Keratinocyte (primary cell): ENCODE measurements around the gene STKLD1. TPM values are rescaled to one million over a fixed set of nuclear protein-coding genes. Genes with fewer than 3 reads are reported as not detected.

Source experiments
- DNase-seq: peaks from one replicate; pipeline ENCODE4 v3.0.0-alpha.2; 2011; ENCODE audit warnings: low read depth, missing footprints, low spot score
- FAIRE-seq: peaks from 2 replicates; lab custom pipeline; 2011; peaks lifted over from hg19 to GRCh38; lab: Jason Lieb, UNC
- H2AFZ ChIP-seq: 2 replicates; pipeline ENCODE4 v1.6.0; 2012; ENCODE audit warnings: low read length, control low read depth, inconsistent platforms; ENCODE audit not compliant: control insufficient read depth
- H3K27ac ChIP-seq: 2 replicates; pipeline ENCODE4 v1.5.1; 2011; ENCODE audit warnings: low read length; ENCODE audit not compliant: control insufficient read depth, insufficient read depth
- H3K27me3 ChIP-seq: 3 replicates; pipeline ENCODE4 v1.6.0; 2011; ENCODE audit warnings: low read length; ENCODE audit not compliant: control insufficient read depth, insufficient read depth; ENCODE audit errors: extremely low read depth
- H3K36me3 ChIP-seq, 2 experiments: 2 replicates in 1 of 2; 3 replicates in 1 of 2; pipeline ENCODE4 v1.5.1; 2011; ENCODE audit warnings: low read length in 2 of 2, mild to moderate bottlenecking in 1 of 2; ENCODE audit not compliant: control insufficient read depth in 2 of 2, insufficient read depth in 2 of 2; ENCODE audit errors: extremely low read depth in 1 of 2
- H3K4me1 ChIP-seq: 3 replicates; pipeline ENCODE4 v1.5.1; 2011; ENCODE audit warnings: low read length; ENCODE audit not compliant: control insufficient read depth, insufficient read depth; ENCODE audit errors: extremely low read depth
- H3K4me2 ChIP-seq: 3 replicates; pipeline ENCODE4 v1.6.0; 2011; ENCODE audit warnings: low read depth, low read length; ENCODE audit not compliant: control insufficient read depth, insufficient read depth; ENCODE audit errors: extremely low read depth
- H3K4me3 ChIP-seq, 3 experiments: fragments of 200-600 bp in 1 of 3; sonication (generic) in 1 of 3; 2 replicates in 2 of 3; 3 replicates in 1 of 3; pipeline ENCODE4 v1.5.1; 2011 to 2016; ENCODE audit warnings: low read length in 3 of 3, mild to moderate bottlenecking in 3 of 3, control low read depth in 2 of 3, inconsistent platforms in 1 of 3, low read depth in 1 of 3, mixed read lengths in 1 of 3, mixed run types in 1 of 3, moderate library complexity in 1 of 3; ENCODE audit not compliant: control insufficient read depth in 2 of 3, insufficient read depth in 2 of 3; ENCODE audit errors: extremely low read depth in 1 of 3
- H3K79me2 ChIP-seq: 2 replicates; pipeline ENCODE4 v1.6.0; 2012; ENCODE audit warnings: low read length; ENCODE audit not compliant: control insufficient read depth, insufficient read depth
- H3K9ac ChIP-seq: 3 replicates; pipeline ENCODE4 v1.6.0; 2011; ENCODE audit warnings: low read length; ENCODE audit not compliant: control insufficient read depth, insufficient read depth; ENCODE audit errors: extremely low read depth
- H3K9me1 ChIP-seq: 3 replicates; pipeline ENCODE4 v1.6.0; 2011; ENCODE audit warnings: low read length; ENCODE audit not compliant: control insufficient read depth, insufficient read depth; ENCODE audit errors: extremely low read depth
- H3K9me3 ChIP-seq: 2 replicates; pipeline ENCODE4 v1.5.1; 2012; ENCODE audit warnings: low read depth, low read length; ENCODE audit not compliant: control insufficient read depth
- H4K20me1 ChIP-seq: 3 replicates; pipeline ENCODE4 v1.6.0; 2011; ENCODE audit warnings: low read length; ENCODE audit not compliant: control insufficient read depth, insufficient read depth; ENCODE audit errors: extremely low read depth
- EZH2 ChIP-seq: IDR thresholded peaks from one replicate; pipeline ENCODE4 v1.6.1; 2012; ENCODE audit warnings: inconsistent platforms, mild to moderate bottlenecking, low read length, moderate library complexity
- dilution Hi-C: fragments of 300-500 bp; cut with MboI; formaldehyde crosslinking; loops from one replicate; pipeline ENCODE4 v1.7.0; 2020; ENCODE audit warnings: low sequenced_read_pairs; ENCODE audit not compliant: extremely low pct_ligation_motif_present
- polyA plus RNA-seq, 5 experiments: library from polyadenylated mRNA; depleted of rRNA in 3 of 5; stranded (reverse) in 3 of 5; stranded (forward) in 1 of 5; unstranded in 1 of 5; fragments of >200 nt; gene quantifications; 1 replicate in 1 of 5; 2 replicates in 3 of 5; 3 replicates in 1 of 5; pipeline versions ENCODE4 v1.2.1 to v1.2.3, GENCODE V29; 2011 to 2012; ENCODE audit warnings: missing spikeins in 2 of 5, low read depth in 1 of 5, low replicate concordance in 1 of 5
- TF ChIP-seq, protein P1 (sequence below), 3 experiments: IDR thresholded peaks in 1 of 3; conservative IDR thresholded peaks in 1 of 3; optimal IDR thresholded peaks in 1 of 3; 2 replicates in 2 of 3; 3 replicates in 1 of 3; pipeline versions ENCODE3 to v1.5.1; 2011; ENCODE audit warnings: low read length in 3 of 3, mild to moderate bottlenecking in 3 of 3, moderate library complexity in 2 of 3, control low read depth in 1 of 3, inconsistent platforms in 1 of 3; ENCODE audit not compliant: insufficient read depth in 2 of 3; ENCODE audit errors: extremely low read depth in 1 of 3

The STKLD1 gene
- polyA plus RNA-seq, 1 donor (not counting 4 experiments of a cell fraction or from before 2014, with no cell fraction given): 0.77 TPM

DNA sequence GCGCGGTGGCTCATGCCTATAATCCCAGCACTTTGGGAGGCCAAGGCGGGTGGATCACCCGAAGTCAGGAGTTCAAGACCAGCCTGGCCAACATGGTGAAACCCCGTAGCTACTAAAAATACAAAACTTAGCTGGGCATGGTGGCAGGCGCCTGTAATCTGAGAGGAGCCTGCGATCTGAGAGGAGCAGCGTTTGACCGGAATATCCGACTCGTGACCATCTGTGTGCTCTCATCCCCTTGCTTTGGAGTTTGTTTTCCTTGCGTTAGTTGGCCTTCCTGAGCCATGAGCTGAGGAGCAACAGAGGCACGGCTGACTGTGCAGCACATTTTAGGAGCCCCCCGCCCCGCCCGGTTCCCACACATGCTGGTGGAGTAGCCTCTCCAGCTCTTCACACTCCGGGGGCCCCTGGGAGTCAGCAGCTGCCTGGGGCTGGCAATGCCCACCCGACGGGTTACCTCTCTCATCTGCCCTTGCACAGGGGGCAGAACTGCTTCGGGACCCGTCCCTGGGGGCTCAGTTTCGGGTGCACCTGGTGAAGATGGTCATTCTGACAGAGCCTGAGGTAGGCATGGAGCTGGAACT lies 49.0 kb downstream of the STKLD1 start:
- Histone ChIP-seq H3K9me1 (no peaks in the 10 kb centered on the region), H3K36me3 (no peaks in the 10 kb centered on the region), H3K27me3 (peaks cover 19% of the 10 kb centered on the region), H3K79me2 (no peaks in the 10 kb centered on the region), H3K27ac (no peak overlapping the region), H3K4me2 (no peak overlapping the region), H3K4me3 (no peak overlapping the region), H3K9ac (no peak overlapping the region), H2AFZ (no peak overlapping the region), H4K20me1 (no peaks in the 10 kb centered on the region), H3K9me3 (no peaks in the 10 kb centered on the region), H3K4me1 (no peaks in the 10 kb centered on the region)
- no peak for FAIRE-seq
- dilution Hi-C loops: no loop called here
- DNase-seq: no peak
- TF ChIP-seq, protein P1, sequence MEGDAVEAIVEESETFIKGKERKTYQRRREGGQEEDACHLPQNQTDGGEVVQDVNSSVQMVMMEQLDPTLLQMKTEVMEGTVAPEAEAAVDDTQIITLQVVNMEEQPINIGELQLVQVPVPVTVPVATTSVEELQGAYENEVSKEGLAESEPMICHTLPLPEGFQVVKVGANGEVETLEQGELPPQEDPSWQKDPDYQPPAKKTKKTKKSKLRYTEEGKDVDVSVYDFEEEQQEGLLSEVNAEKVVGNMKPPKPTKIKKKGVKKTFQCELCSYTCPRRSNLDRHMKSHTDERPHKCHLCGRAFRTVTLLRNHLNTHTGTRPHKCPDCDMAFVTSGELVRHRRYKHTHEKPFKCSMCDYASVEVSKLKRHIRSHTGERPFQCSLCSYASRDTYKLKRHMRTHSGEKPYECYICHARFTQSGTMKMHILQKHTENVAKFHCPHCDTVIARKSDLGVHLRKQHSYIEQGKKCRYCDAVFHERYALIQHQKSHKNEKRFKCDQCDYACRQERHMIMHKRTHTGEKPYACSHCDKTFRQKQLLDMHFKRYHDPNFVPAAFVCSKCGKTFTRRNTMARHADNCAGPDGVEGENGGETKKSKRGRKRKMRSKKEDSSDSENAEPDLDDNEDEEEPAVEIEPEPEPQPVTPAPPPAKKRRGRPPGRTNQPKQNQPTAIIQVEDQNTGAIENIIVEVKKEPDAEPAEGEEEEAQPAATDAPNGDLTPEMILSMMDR (optimal IDR thresholded peaks at IDR 0.05 in 1 of 3, IDR thresholded peaks at IDR 0.05 in 1 of 3, conservative IDR thresholded peaks at IDR 0.05 in 1 of 3; ENCODE audit: extremely low read depth in 1 of 3, insufficient read depth in 2 of 3, low read length in 3 of 3): no peak
- no peak for TF ChIP-seq EZH2

DNA sequence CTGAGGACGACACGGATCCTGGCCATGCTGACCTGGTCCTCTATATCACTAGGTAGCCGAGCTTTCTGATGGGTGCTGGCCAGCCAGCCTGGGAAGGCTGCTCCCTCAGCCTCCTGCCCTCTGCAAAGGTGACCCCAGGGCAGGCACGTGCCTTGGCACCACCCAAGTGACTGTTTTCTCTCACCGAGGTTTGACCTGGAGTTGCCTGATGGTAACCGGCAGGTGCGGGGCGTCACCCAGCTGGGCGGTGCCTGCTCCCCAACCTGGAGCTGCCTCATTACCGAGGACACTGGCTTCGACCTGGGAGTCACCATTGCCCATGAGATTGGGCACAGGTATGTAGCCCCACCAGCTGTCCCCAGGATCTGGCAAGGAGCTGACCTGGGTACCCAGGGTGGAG lies 49.8 kb downstream of the STKLD1 start:
- Histone ChIP-seq H3K36me3 (no peaks in the 10 kb centered on the region), H3K9me1 (no peaks in the 10 kb centered on the region), H2AFZ (no peak overlapping the region), H3K79me2 (no peaks in the 10 kb centered on the region), H4K20me1 (no peaks in the 10 kb centered on the region), H3K4me1 (no peaks in the 10 kb centered on the region), H3K4me2 (no peak overlapping the region), H3K9me3 (no peaks in the 10 kb centered on the region), H3K27ac (no peak overlapping the region), H3K27me3 (peaks cover 19% of the 10 kb centered on the region), H3K9ac (no peak overlapping the region), H3K4me3 (no peak overlapping the region)
- TF ChIP-seq, protein P1 (optimal IDR thresholded peaks at IDR 0.05 in 1 of 3, IDR thresholded peaks at IDR 0.05 in 1 of 3, conservative IDR thresholded peaks at IDR 0.05 in 1 of 3; ENCODE audit: extremely low read depth in 1 of 3, insufficient read depth in 2 of 3, low read length in 3 of 3): no peak
- no peak for TF ChIP-seq EZH2
- dilution Hi-C loops: no loop called here
- no peak for DNase-seq
- FAIRE-seq: no peak
